NCI-H2227 treated with DMSO at 0.1 percent for 48 hours (cell line): ENCODE results near the gene LZTFL1.
"Not testable (repeated sequence)": the region's sequence is repeated elsewhere in the genome, so short reads cannot be mapped to it uniquely, and the experiment has no call there.

Experiments used
- DNase-seq: peaks from one replicate; lab custom pipeline; 2025; lab: John Stamatoyannopoulos, UW

LZTFL1 gene

DNA sequence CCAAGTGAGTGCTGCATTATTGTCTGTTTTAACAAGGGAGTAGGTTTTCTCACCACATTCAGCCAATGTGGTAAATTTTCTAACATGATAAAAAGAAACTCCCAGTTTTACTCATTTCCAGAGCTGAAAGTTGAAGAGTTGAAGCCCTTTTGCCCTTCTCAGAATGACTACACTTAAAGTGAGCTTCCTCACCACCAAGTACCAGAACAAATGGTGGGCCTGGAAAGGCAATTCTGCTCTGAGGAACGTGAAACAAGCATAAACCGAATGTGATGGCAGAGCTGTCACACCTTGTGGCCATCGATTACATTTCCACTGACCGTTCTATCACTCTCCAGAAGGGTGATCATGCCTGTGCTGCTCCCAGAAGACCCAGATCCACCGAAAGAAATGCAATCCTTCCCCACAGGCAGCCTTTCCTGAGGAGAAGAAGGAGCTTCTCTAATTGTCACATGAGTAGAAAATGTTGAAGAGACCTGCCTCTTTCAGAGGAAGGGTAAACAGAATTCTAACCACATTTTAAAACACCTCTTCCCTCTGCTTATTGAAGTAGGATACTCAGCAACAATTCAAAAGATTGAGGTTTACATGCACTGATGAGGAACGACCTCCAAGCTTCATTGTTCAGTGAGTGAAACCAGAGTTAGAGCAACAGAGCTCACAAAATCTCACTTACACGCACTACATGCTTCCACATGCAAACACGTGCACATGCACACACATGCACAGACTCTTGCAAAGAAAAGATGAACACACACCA lies 23.0 kb upstream of the LZTFL1 start:
- DNase-seq = no peak

DNA sequence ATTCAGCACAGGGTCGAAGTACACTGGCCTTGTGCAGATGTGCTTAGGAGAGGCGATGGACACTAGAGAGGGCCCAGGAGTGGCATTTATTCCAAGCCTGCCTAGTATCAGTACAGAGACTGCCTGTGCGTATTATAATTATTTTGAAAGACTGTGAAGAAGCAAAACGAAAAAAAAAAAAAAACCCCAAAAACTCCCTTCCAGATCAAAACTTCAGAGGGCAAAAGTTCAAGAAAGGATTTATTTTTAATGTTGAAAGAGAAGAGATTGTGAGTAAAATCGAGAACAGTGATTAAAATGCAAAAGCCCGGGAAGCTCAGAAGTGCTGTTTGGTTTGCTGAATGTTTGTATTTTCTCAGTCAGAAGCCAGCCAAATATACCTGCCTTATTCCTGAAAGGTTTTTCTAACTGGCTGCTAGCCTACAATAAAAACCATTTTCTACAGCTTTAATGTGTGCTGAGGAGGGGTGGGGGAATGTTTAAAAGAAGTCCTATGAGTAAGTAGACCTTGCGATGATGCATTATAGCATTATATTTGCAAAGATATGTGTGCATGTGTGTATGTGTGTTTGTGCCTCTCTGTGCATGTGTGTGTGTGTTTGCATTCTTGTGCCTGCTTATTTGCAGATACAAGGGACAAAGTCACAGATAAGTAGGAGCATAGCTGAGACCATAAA lies 19.3 kb upstream of the LZTFL1 start:
- DNase-seq = no peak

- DNase-seq = no peak
Measured at GRCh38 chr3:45860481-45860880, 18.6 kb upstream of the LZTFL1 start.

DNA sequence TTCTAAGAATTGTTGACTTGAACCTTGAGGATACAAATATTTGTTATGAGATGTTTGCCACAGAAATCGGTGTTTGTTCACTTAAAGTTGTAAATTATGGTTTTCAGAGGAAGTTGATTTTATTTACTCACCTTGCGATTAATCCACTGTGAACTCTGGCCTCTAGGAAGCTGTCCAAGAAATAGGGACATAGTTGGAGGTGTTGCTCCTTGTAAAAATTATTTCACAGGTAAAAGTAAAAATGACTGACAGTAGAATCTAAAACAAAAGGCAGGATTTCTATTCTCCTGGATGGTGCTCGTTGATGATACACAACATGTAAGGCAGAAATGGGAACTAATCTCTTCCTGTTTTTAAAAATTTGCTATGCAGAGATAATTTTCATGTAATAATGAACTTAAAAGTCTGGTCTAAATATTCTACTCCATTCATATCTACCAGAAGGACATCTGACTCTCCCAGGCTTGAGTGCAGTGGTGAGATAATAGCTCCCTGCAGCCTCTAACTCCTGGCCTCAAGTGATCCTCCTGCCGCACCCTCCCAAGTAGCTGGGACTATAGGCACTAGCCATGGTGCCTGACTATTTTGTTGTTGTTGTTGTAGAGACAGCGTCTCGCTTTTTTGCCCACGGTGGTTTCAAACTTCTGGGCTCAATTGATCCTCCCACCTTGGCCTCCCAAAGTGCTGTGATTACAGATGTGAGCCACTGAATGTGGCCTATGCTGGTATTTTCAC lies 17.1 kb upstream of the LZTFL1 start:
- DNase-seq = no peak

DNA sequence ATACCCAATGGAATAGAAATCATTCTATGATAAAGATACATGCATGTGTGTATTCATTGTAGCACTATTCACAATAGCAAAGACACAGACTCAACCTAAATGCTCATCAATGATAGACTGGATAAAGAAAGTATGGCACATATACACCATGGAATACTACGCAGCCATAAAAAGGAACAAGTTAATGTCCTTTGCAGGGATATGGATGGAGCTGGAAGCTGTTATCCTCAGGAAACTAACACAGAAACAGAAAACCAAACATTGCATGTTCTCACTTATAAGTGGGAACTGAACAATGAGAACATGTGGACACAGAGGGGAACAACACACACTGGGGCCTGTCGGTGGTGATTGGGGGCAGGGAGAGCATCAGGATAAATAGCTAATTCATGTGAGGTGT lies 15.1 kb upstream of the LZTFL1 start:
- DNase-seq = not testable (repeated sequence)

DNA sequence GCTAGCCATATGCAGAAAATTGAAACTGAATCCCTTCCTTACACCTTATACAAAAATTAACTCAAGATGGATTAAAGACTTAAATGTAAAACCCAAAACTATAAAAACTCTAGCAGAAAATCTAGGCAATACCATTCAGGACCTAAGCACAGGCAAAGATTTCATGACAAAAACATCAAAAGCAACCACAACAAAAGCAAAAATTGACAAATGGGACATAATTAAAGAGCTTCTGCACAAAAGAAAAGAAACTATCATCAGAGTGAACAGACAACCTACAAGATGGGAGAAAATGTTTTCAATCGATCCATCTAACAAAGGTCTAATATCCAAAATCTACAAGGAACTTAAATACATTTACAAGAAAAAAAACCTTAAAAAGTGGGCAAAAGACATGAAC lies 14.4 kb upstream of the LZTFL1 start:
- DNase-seq = not testable (repeated sequence)

DNA sequence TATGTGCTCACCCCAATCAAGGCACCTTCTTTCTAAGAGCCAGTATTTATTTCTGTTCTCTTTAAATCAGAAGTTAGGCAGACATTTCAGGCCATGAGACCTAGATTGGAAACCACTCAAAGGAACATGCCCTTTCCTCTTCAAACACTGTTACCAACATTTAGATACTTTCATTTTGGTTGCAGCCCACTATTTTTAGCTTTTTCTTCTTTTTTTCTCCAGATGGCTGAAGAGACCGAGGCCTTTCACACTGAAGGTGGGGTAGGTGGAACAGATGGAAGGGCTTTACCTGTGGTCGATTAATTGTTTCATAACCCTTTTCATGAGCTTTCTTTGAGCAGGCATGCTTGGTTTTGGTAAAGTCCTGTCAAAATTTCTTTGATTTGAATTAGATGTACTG lies 10.9 kb upstream of the LZTFL1 start:
- DNase-seq = no peak

DNA sequence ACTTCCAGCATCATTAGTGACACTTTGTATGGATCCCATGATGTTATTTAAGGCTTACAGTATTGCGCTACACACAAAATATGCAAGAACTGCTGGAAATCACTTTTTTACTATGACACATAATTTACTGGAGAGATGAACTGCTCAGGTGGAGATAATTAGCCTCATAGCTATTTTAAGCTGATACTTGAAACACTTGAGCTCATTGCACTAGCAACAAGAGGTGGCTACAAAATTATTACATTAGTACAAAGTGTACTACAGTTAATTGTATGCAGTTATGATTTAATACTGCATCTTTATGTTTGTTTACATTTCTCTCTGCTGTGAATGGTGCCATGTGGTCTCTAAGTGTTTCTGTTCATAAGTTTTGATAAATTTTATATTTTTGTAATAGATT lies 6.5 kb upstream of the LZTFL1 start:
- DNase-seq = no peak

DNA sequence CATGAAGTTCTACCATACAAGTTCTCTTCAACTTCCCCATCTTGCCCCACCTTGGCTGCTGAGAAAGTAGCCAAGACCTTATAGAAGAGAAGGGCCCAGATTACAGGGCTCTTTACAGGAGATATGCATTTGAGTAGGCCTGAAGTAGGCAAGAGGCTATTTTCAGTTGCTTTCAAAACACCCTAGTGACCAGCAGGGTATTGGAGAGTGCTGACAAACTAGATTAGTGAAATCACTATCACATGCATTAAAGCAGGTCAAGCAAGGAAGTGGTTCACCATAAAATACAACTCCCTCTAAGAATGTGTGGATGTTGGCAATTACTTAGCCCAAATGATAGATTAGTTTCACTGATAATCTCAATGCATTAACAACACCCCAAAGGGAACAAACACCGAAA lies 2.7 kb upstream of the LZTFL1 start:
- no peak for DNase-seq

- DNase-seq = no peak
Measured at GRCh38 chr3:45842851-45843625, 1.1 kb upstream of the LZTFL1 start.

DNA sequence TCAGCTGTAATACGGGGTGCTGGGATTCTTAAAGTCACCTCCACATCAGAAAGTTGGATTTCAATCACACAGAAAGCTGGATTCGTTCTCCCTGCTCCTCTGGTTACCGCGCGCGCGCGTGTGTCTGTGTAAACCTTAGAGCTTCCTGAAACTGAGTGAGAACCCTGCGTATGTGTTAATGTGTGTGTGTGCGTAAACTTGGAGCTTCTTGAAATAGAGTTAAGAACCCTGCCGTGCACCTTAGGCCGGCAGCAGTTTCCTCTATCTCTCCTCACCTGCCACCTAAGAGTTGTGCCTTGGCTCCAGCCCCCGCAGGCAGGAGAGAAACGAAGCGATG lies 531 bp downstream of the LZTFL1 start:
- DNase-seq = no peak

DNA sequence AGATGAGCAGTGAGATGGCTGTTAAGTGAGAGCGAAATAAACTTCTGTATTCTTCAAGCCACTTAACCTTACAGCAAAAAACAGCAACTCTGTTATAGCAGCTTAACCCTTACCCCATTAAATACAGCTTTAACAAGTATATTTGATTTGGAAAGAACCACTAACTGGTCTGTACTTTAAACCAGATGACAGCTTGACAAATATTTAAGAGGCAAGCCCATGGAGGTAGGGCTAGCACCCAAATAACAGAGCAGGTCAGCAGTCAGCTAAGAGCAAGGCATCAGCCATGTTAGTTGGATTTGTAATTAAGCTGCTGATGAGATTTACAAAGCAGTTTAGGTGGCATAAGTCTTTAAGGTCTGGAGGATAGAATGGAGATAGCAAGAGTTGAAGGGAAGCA lies 3.5 kb downstream of the LZTFL1 start:
- no peak for DNase-seq

- DNase-seq = no peak
Measured at GRCh38 chr3:45832699-45833098, 9.2 kb downstream of the LZTFL1 start.

DNA sequence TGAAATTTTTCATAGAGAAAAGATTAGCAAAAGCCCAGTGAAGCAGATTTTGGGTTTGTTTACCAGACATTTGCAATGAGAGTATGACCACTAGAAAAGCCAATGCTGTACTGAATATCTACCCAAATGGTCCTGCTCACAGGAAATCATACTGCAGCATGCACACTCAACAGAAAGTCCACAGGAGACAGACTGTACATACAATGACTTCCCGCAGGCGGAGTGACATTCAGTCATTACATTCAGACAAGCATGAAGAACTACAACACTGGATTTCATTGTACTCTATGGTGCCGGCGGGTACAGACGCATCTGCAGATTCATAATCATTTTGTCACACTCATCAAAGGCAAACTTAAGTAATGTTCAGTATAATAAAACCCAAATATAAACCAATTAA lies 11.8 kb downstream of the LZTFL1 start:
- no peak for DNase-seq

DNA sequence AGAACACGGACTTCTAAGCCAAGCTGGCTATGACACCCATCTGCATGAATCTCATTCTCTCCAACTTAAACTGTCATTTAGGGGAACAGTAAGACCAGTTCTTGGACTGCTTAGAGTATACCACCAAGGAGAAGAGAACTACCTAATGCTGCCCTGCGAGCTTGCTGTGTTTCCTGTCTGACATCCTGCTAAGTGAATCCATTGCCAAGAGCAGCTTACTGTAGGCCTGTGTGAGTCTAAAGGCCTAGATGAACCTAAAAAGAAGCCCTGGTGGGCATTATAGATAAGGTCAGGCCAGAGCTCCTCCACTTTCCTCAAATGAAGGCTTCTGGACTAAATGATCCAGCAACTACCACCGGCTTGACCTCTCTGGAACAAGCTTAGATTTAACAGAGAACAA lies 15.0 kb downstream of the LZTFL1 start:
- DNase-seq = no peak

DNA sequence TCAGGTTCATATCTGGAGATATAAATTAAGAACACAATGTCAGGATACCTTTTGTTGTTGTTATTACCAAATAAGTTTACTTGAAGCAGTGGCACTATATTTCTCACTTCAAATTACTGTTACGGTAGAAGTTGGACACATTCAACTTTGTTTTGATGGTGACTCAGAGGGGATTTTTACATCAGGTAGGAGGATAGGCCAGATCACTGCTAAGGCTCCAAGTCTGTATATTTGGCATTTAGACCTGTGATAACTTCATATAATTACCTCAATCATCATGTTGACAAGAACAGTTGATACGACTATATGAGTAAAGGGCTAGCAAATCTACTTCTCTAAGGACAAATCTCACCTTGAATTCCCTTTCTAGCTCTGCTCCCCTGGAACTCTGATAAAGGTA lies 15.6 kb downstream of the LZTFL1 start:
- DNase-seq = no peak

- DNase-seq = no peak
Measured at GRCh38 chr3:45821127-45821526, 20.8 kb downstream of the LZTFL1 start.

GRCh38 chr3:45819543-45819942 lies 22.4 kb downstream of the LZTFL1 start:
- no peak for DNase-seq

GRCh38 chr3:45817831-45818522 lies 23.9 kb downstream of the LZTFL1 start:
- DNase-seq = no peak

GRCh38 chr3:45816544-45816943 lies 25.4 kb downstream of the LZTFL1 start:
- no peak for DNase-seq

GRCh38 chr3:45814322-45814721 lies 27.6 kb downstream of the LZTFL1 start:
- DNase-seq = no peak
